ENCODE data around the gene IL1RAPL2. TPM values are rescaled to one million over a fixed set of nuclear protein-coding genes. Genes with fewer than 3 reads are reported as not detected.

IL1RAPL2 gene
- total RNA-seq, 4 donors from 2014 or later, result not detected

DNA sequence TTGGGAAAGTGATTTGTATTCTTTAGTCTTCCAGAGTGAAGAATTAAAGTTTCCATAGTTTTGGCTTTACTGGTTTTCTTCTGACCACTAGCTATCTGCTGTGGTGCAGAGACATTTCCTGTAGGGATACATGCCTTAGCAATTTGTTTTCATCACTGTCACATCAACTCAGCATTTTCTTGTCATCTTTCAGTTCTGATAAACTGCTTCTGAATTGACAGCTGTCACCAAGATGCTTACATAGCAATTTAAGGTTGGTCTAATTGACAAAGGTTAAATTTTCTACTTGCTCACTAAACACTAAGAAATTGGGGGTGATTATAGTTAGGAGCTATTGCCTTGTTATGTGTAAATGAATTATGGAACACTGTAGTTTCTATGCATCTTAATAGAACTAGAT, 422.0 kb downstream of the IL1RAPL2 start:
- Histone ChIP-seq H3K4me1 (no peaks in the 10 kb centered on the region), H3K4me3 (no peak overlapping the region), H3K27me3 (peaks cover 0 to 9% (median 0%) of the 10 kb centered on the region in 3 donors), H3K27ac (no peak overlapping the region), H3K36me3 (no peaks in the 10 kb centered on the region), H3K9me3 (no peaks in the 10 kb centered on the region)
- DNase-seq, result no peak
- no peak for TF ChIP-seq POLR2A (IDR thresholded peaks at IDR 0.05)
- TF ChIP-seq, protein P1, sequence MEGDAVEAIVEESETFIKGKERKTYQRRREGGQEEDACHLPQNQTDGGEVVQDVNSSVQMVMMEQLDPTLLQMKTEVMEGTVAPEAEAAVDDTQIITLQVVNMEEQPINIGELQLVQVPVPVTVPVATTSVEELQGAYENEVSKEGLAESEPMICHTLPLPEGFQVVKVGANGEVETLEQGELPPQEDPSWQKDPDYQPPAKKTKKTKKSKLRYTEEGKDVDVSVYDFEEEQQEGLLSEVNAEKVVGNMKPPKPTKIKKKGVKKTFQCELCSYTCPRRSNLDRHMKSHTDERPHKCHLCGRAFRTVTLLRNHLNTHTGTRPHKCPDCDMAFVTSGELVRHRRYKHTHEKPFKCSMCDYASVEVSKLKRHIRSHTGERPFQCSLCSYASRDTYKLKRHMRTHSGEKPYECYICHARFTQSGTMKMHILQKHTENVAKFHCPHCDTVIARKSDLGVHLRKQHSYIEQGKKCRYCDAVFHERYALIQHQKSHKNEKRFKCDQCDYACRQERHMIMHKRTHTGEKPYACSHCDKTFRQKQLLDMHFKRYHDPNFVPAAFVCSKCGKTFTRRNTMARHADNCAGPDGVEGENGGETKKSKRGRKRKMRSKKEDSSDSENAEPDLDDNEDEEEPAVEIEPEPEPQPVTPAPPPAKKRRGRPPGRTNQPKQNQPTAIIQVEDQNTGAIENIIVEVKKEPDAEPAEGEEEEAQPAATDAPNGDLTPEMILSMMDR (IDR thresholded peaks at IDR 0.05 in 4 of 5, conservative IDR thresholded peaks at IDR 0.05 in 1 of 5), result no peak
- intact Hi-C loops (cut with DNase I; ENCODE audit: low total_unique reads), result no loop called here
- in situ Hi-C loops (cut with MboI; ENCODE audit: low sequenced_read_pairs in 4 of 4), result no loop called here
- ATAC-seq, result no peak

DNA sequence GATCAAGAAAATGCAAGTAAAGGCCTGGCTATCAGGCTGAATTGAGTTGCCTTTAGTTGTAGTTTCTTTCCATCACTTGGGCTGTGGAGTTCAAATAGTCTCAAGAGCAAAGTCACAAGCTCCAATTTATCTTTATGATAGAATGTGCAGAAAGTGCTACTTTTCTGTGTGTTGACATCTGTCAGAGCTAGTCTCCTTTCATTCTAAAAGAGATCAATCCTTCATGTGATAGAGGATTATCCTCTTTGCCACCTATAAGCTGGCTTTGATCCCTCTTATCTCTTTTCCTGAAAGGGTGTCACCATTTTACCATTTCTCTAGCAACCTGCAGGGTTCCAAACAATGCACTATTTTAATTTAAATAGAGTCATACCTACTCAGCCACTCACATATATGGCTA, 429.5 kb downstream of the IL1RAPL2 start:
- H3K9me3 ChIP-seq, result no peaks in the 10 kb centered on the region
- H3K36me3 ChIP-seq, result no peaks in the 10 kb centered on the region
- in situ Hi-C loops (cut with MboI; ENCODE audit: low sequenced_read_pairs in 4 of 4), result no loop called here
- H3K27ac ChIP-seq, result no peak overlapping the region
- H3K4me3 ChIP-seq, result no peak overlapping the region
- H3K27me3 ChIP-seq, result peaks cover 0 to 7% (median 0%) of the 10 kb centered on the region in 3 donors
- H3K4me1 ChIP-seq, result no peaks in the 10 kb centered on the region
- ATAC-seq (no peak), DNase-seq (no peak)
- no peak for TF ChIP-seq POLR2A (IDR thresholded peaks at IDR 0.05)
- TF ChIP-seq, protein P1 (IDR thresholded peaks at IDR 0.05 in 4 of 5, conservative IDR thresholded peaks at IDR 0.05 in 1 of 5), result no peak
- intact Hi-C loops (cut with DNase I; ENCODE audit: low total_unique reads), result no loop called here

DNA sequence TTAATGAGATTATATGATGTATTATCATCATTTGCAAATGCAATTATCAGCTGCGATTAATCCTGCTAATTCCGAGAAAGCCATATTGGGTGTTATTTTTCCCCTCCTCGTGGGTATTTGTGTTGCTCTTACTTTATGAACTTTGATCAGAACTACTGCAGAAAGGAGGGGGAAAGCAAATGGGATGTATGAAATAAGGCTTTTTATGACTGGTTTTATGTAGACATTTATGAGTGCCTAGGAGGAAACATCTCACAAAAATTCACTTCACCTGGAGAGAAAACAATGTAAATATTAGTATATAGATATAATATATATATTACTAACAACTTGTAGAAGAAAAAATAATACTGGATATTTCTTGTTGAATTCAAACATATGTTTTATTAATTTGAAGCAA, 440.1 kb downstream of the IL1RAPL2 start:
- H3K9me3 ChIP-seq, result no peaks in the 10 kb centered on the region
- no peak overlapping the region for H3K4me3 ChIP-seq
- H3K27me3 ChIP-seq, result peaks cover 0 to 4% (median 0%) of the 10 kb centered on the region in 3 donors
- H3K36me3 ChIP-seq, result no peaks in the 10 kb centered on the region
- intact Hi-C loops (cut with DNase I; ENCODE audit: low total_unique reads), result no loop called here
- TF ChIP-seq, protein P1 (IDR thresholded peaks at IDR 0.05 in 4 of 5, conservative IDR thresholded peaks at IDR 0.05 in 1 of 5), result no peak
- TF ChIP-seq POLR2A (IDR thresholded peaks at IDR 0.05), result no peak
- H3K27ac ChIP-seq, result no peak overlapping the region
- in situ Hi-C loops (cut with MboI; ENCODE audit: low sequenced_read_pairs in 4 of 4), result no loop called here
- no peaks in the 10 kb centered on the region for H3K4me1 ChIP-seq
- ATAC-seq (no peak), DNase-seq (no peak)

DNA sequence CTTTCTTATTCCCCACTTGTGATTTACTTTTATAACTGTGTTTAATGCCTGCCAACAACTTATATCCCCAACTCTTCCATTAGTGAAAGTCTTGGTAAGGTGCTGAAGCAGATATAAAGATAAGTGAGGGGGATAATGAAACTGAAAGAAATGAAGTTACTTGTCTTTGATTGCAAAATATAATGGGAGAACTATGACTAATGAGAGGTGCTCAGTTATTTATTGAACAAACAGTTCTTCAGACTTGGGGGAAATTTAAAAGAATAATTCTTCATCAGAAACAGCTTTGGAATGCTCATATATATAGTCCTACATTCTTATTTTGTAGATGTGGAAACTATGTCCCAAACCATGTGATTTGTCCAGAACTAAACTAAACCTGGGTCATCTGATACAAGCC, 441.0 kb downstream of the IL1RAPL2 start:
- DNase-seq (no peak), ATAC-seq (no peak)
- Histone ChIP-seq H3K9me3 (no peaks in the 10 kb centered on the region), H3K36me3 (no peaks in the 10 kb centered on the region), H3K27me3 (peaks cover 0 to 4% (median 0%) of the 10 kb centered on the region in 3 donors), H3K4me1 (no peaks in the 10 kb centered on the region), H3K27ac (no peak overlapping the region), H3K4me3 (no peak overlapping the region)
- intact Hi-C loops (cut with DNase I; ENCODE audit: low total_unique reads), result no loop called here
- no peak for TF ChIP-seq POLR2A (IDR thresholded peaks at IDR 0.05)
- TF ChIP-seq, protein P1 (IDR thresholded peaks at IDR 0.05 in 4 of 5, conservative IDR thresholded peaks at IDR 0.05 in 1 of 5), result no peak
- in situ Hi-C loops (cut with MboI; ENCODE audit: low sequenced_read_pairs in 4 of 4), result no loop called here

DNA sequence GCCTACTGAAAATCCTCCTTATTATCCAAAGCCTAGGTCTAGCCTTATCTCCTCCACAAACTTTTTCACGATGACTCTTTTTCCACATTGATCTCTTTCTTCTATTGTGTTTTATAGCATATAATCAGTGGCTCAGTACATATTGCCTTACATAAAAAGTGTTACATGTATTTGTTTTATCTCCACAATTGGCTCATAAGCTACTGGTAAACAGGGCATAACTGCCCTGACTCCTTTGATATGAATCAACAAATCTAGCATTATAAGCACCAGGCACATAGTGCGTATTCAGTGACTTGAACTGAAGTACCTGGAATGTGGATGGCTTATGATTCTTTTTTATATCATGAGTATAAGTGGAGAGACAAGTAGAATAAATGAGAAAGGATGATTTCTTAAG, 447.7 kb downstream of the IL1RAPL2 start:
- Histone ChIP-seq H3K4me1 (no peaks in the 10 kb centered on the region), H3K27ac (no peak overlapping the region), H3K9me3 (no peaks in the 10 kb centered on the region), H3K36me3 (no peaks in the 10 kb centered on the region), H3K4me3 (no peak overlapping the region), H3K27me3 (no peaks in the 10 kb centered on the region)
- TF ChIP-seq, protein P1 (IDR thresholded peaks at IDR 0.05 in 4 of 5, conservative IDR thresholded peaks at IDR 0.05 in 1 of 5), result no peak
- no peak for TF ChIP-seq POLR2A (IDR thresholded peaks at IDR 0.05)
- no peak for DNase-seq
- in situ Hi-C loops (cut with MboI; ENCODE audit: low sequenced_read_pairs in 4 of 4) (no loop called here), intact Hi-C loops (cut with DNase I; ENCODE audit: low total_unique reads) (no loop called here)
- no peak for ATAC-seq
